Measurements from ENCODE around the gene NF2. TPM values are rescaled to one million over a fixed set of nuclear protein-coding genes. Genes with fewer than 3 reads are reported as not detected.

Gene NF2
- total RNA-seq, 2 donors from 2014 or later, result 58.2 to 70.9 TPM

GRCh38 chr22:29630987-29631386 is 27.6 kb downstream of the NF2 start:
- DNase-seq (ENCODE audit: low spot score), result no peak
- Mint-ChIP-seq H3K4me3 (no peak overlapping the region), H3K27me3 (no peaks in the 10 kb centered on the region), H3K9me3 (no peaks in the 10 kb centered on the region), H3K36me3 (no peaks in the 10 kb centered on the region), H3K27ac (peak overlapping the region in 1 of 2 donors; percentile 32), H3K4me1 (ENCODE audit: low read depth in 2 of 2) (peaks cover 41 to 48% of the 10 kb centered on the region in 2 donors)
- no peak for ATAC-seq

GRCh38 chr22:29631725-29632124 is 28.3 kb downstream of the NF2 start:
- Mint-ChIP-seq H3K27me3 (no peaks in the 10 kb centered on the region), H3K4me1 (ENCODE audit: low read depth in 2 of 2) (peaks cover 33 to 42% of the 10 kb centered on the region in 2 donors), H3K27ac (peak overlapping the region in 1 of 2 donors; percentile 32), H3K36me3 (no peaks in the 10 kb centered on the region), H3K9me3 (no peaks in the 10 kb centered on the region), H3K4me3 (no peak overlapping the region)
- DNase-seq (ENCODE audit: low spot score) (no peak), ATAC-seq (no peak)

- no peak for DNase-seq (ENCODE audit: low spot score)
- no peak overlapping the region for H3K27ac Mint-ChIP-seq
- no peak overlapping the region for H3K4me3 Mint-ChIP-seq
- H3K9me3 Mint-ChIP-seq, result no peaks in the 10 kb centered on the region
- peak in 1 of 2 donors; percentile 65 for ATAC-seq
- H3K36me3 Mint-ChIP-seq, result peaks cover 3% of the 10 kb centered on the region
- no peaks in the 10 kb centered on the region for H3K27me3 Mint-ChIP-seq
- peaks cover 30 to 40% of the 10 kb centered on the region in 2 donors for H3K4me1 Mint-ChIP-seq (ENCODE audit: low read depth in 2 of 2)
These were observed 29.2 kb downstream of the NF2 start for GRCh38 chr22:29632672-29633071.

- DNase-seq (ENCODE audit: low spot score) (no peak), ATAC-seq (no peak)
- peak overlapping the region; percentile 56 for H3K27ac Mint-ChIP-seq
- no peaks in the 10 kb centered on the region for H3K9me3 Mint-ChIP-seq
- H3K27me3 Mint-ChIP-seq, result no peaks in the 10 kb centered on the region
- H3K4me1 Mint-ChIP-seq (ENCODE audit: low read depth in 2 of 2), result peaks cover 25 to 39% of the 10 kb centered on the region in 2 donors
- peak overlapping the region; percentile 25 for H3K4me3 Mint-ChIP-seq
- peaks cover 5% of the 10 kb centered on the region for H3K36me3 Mint-ChIP-seq
These were observed 30.3 kb downstream of the NF2 start for GRCh38 chr22:29633514-29634312.

- ATAC-seq (no peak), DNase-seq (ENCODE audit: low spot score) (no peak)
- H3K27me3 Mint-ChIP-seq, result no peaks in the 10 kb centered on the region
- H3K27ac Mint-ChIP-seq, result no peak overlapping the region
- H3K4me3 Mint-ChIP-seq, result no peak overlapping the region
- no peaks in the 10 kb centered on the region for H3K9me3 Mint-ChIP-seq
- peaks cover 5% of the 10 kb centered on the region for H3K36me3 Mint-ChIP-seq
- peaks cover 28 to 42% of the 10 kb centered on the region in 2 donors for H3K4me1 Mint-ChIP-seq (ENCODE audit: low read depth in 2 of 2)
These were observed 31.4 kb downstream of the NF2 start for GRCh38 chr22:29634847-29635246.

- H3K36me3 Mint-ChIP-seq, result peaks cover 5% of the 10 kb centered on the region
- H3K4me3 Mint-ChIP-seq, result no peak overlapping the region
- no peaks in the 10 kb centered on the region for H3K27me3 Mint-ChIP-seq
- ATAC-seq, result no peak
- peaks cover 28 to 39% of the 10 kb centered on the region in 2 donors for H3K4me1 Mint-ChIP-seq (ENCODE audit: low read depth in 2 of 2)
- no peak for DNase-seq (ENCODE audit: low spot score)
- H3K27ac Mint-ChIP-seq, result no peak overlapping the region
- no peaks in the 10 kb centered on the region for H3K9me3 Mint-ChIP-seq
These were observed 32.4 kb downstream of the NF2 start for GRCh38 chr22:29635734-29636357.

GRCh38 chr22:29636751-29637150 is 33.3 kb downstream of the NF2 start:
- Mint-ChIP-seq H3K4me3 (no peak overlapping the region), H3K9me3 (no peaks in the 10 kb centered on the region), H3K27ac (no peak overlapping the region), H3K27me3 (no peaks in the 10 kb centered on the region), H3K36me3 (peaks cover 5% of the 10 kb centered on the region), H3K4me1 (ENCODE audit: low read depth in 2 of 2) (peaks cover 33 to 35% of the 10 kb centered on the region in 2 donors)
- DNase-seq (ENCODE audit: low spot score) (no peak), ATAC-seq (no peak)

GRCh38 chr22:29637181-29637580 is 33.7 kb downstream of the NF2 start:
- peaks cover 8% of the 10 kb centered on the region for H3K36me3 Mint-ChIP-seq
- H3K4me3 Mint-ChIP-seq, result no peak overlapping the region
- H3K9me3 Mint-ChIP-seq, result no peaks in the 10 kb centered on the region
- H3K4me1 Mint-ChIP-seq (ENCODE audit: low read depth in 2 of 2), result peaks cover 32 to 38% of the 10 kb centered on the region in 2 donors
- no peaks in the 10 kb centered on the region for H3K27me3 Mint-ChIP-seq
- DNase-seq (ENCODE audit: low spot score) (no peak), ATAC-seq (no peak)
- H3K27ac Mint-ChIP-seq, result no peak overlapping the region

GRCh38 chr22:29638678-29639077 is 35.2 kb downstream of the NF2 start:
- Mint-ChIP-seq H3K27me3 (no peaks in the 10 kb centered on the region), H3K36me3 (peaks cover 9% of the 10 kb centered on the region), H3K27ac (peak overlapping the region; percentile 44 to 85), H3K4me1 (ENCODE audit: low read depth in 2 of 2) (peaks cover 25 to 36% of the 10 kb centered on the region in 2 donors), H3K4me3 (no peak overlapping the region), H3K9me3 (no peaks in the 10 kb centered on the region)
- no peak for ATAC-seq
- no peak for DNase-seq (ENCODE audit: low spot score)

- H3K27ac Mint-ChIP-seq, result peak overlapping the region; percentile 44 to 85
- H3K27me3 Mint-ChIP-seq, result no peaks in the 10 kb centered on the region
- peaks cover 22 to 32% of the 10 kb centered on the region in 2 donors for H3K4me1 Mint-ChIP-seq (ENCODE audit: low read depth in 2 of 2)
- H3K4me3 Mint-ChIP-seq, result no peak overlapping the region
- peaks cover 9% of the 10 kb centered on the region for H3K36me3 Mint-ChIP-seq
- ATAC-seq (peak in 1 of 2 donors; percentile 72), DNase-seq (ENCODE audit: low spot score) (no peak)
- H3K9me3 Mint-ChIP-seq, result no peaks in the 10 kb centered on the region
These were observed 35.7 kb downstream of the NF2 start for GRCh38 chr22:29639096-29639495.

- H3K36me3 Mint-ChIP-seq, result peaks cover 9% of the 10 kb centered on the region
- DNase-seq (ENCODE audit: low spot score) (no peak), ATAC-seq (no peak)
- H3K27me3 Mint-ChIP-seq, result no peaks in the 10 kb centered on the region
- peak overlapping the region; percentile 1 to 73 for H3K27ac Mint-ChIP-seq
- H3K4me1 Mint-ChIP-seq (ENCODE audit: low read depth in 2 of 2), result peaks cover 19 to 27% of the 10 kb centered on the region in 2 donors
- H3K4me3 Mint-ChIP-seq, result peak overlapping the region; percentile 58
- H3K9me3 Mint-ChIP-seq, result no peaks in the 10 kb centered on the region
These were observed 37.7 kb downstream of the NF2 start for GRCh38 chr22:29641042-29641699.

- ATAC-seq (peak; percentile 80 to 94), DNase-seq (ENCODE audit: low spot score) (no peak)
- H3K4me1 Mint-ChIP-seq (ENCODE audit: low read depth in 2 of 2), result peaks cover 19 to 27% of the 10 kb centered on the region in 2 donors
- peaks cover 10% of the 10 kb centered on the region for H3K36me3 Mint-ChIP-seq
- peak overlapping the region; percentile 58 for H3K4me3 Mint-ChIP-seq
- H3K27me3 Mint-ChIP-seq, result no peaks in the 10 kb centered on the region
- no peaks in the 10 kb centered on the region for H3K9me3 Mint-ChIP-seq
- peak overlapping the region; percentile 1 to 73 for H3K27ac Mint-ChIP-seq
These were observed 38.4 kb downstream of the NF2 start for GRCh38 chr22:29641700-29642330.

- DNase-seq (ENCODE audit: low spot score) (no peak), ATAC-seq (peak in 1 of 2 donors; percentile 58)
- H3K27me3 Mint-ChIP-seq, result no peaks in the 10 kb centered on the region
- H3K9me3 Mint-ChIP-seq, result no peaks in the 10 kb centered on the region
- H3K36me3 Mint-ChIP-seq, result peaks cover 12% of the 10 kb centered on the region
- H3K4me1 Mint-ChIP-seq (ENCODE audit: low read depth in 2 of 2), result peaks cover 19 to 27% of the 10 kb centered on the region in 2 donors
- H3K27ac Mint-ChIP-seq, result peak overlapping the region; percentile 12 to 73
- peak overlapping the region; percentile 58 for H3K4me3 Mint-ChIP-seq
These were observed 39.3 kb downstream of the NF2 start for GRCh38 chr22:29642694-29643093.

All from natural killer cell treated with Interleukin-12 subunit alpha and Interleukin-12 subunit beta and Interleukin-15 and Interleukin-18, amount 100 ng/mL, for 72 hours (primary cell).